ENCODE data around the gene CTNNAL1.
"Not testable (repeated sequence)": the region's sequence is repeated elsewhere in the genome, so short reads cannot be mapped to it uniquely, and the experiment has no call there.

CTNNAL1 gene

GRCh38 chr9:109012876-109013678, at the start of gene CTNNAL1:
TSS of gene CTNNAL1 (minus strand) at chr9:109013499. CDS start at chr9:109013442, 57 bp downstream.
- DNase-seq (ENCODE audit: low read depth in 3 of 3): peak; percentile 60 to 88 (median 63)

- no peak for DNase-seq (ENCODE audit: low read depth in 3 of 3)
Observed at GRCh38 chr9:109062543-109062942, 49.2 kb upstream of the CTNNAL1 start.

GRCh38 chr9:109060191-109060590, 46.9 kb upstream of the CTNNAL1 start:
- DNase-seq (ENCODE audit: low read depth in 3 of 3): no peak

GRCh38 chr9:109053121-109053520, 39.8 kb upstream of the CTNNAL1 start:
- DNase-seq (ENCODE audit: low read depth in 3 of 3): not testable (repeated sequence)

GRCh38 chr9:109052416-109052815, 39.1 kb upstream of the CTNNAL1 start:
- DNase-seq (ENCODE audit: low read depth in 3 of 3): no peak

GRCh38 chr9:109051733-109052132, 38.4 kb upstream of the CTNNAL1 start:
- DNase-seq (ENCODE audit: low read depth in 3 of 3): no peak

- no peak for DNase-seq (ENCODE audit: low read depth in 3 of 3)
Observed at GRCh38 chr9:109050444-109050843, 37.1 kb upstream of the CTNNAL1 start.

- no peak for DNase-seq (ENCODE audit: low read depth in 3 of 3)
Observed at GRCh38 chr9:109048822-109049221, 35.5 kb upstream of the CTNNAL1 start.

- DNase-seq (ENCODE audit: low read depth in 3 of 3): no peak
Observed at GRCh38 chr9:109047259-109047658, 34.0 kb upstream of the CTNNAL1 start.

- DNase-seq (ENCODE audit: low read depth in 3 of 3): no peak
Observed at GRCh38 chr9:109046346-109046745, 33.0 kb upstream of the CTNNAL1 start.

GRCh38 chr9:109043578-109043977, 30.3 kb upstream of the CTNNAL1 start:
- DNase-seq (ENCODE audit: low read depth in 3 of 3): no peak

GRCh38 chr9:109040571-109040970, 27.3 kb upstream of the CTNNAL1 start:
- DNase-seq (ENCODE audit: low read depth in 3 of 3): no peak

- DNase-seq (ENCODE audit: low read depth in 3 of 3): no peak
Observed at GRCh38 chr9:109039539-109039938, 26.2 kb upstream of the CTNNAL1 start.

- DNase-seq (ENCODE audit: low read depth in 3 of 3): no peak
Observed at GRCh38 chr9:109037946-109038715, 24.8 kb upstream of the CTNNAL1 start.

GRCh38 chr9:109036744-109037680, 23.7 kb upstream of the CTNNAL1 start:
- no peak for DNase-seq (ENCODE audit: low read depth in 3 of 3)

- no peak for DNase-seq (ENCODE audit: low read depth in 3 of 3)
Observed at GRCh38 chr9:109035684-109036423, 22.6 kb upstream of the CTNNAL1 start.

- DNase-seq (ENCODE audit: low read depth in 3 of 3): no peak
Observed at GRCh38 chr9:109033941-109034700, 20.8 kb upstream of the CTNNAL1 start.

- DNase-seq (ENCODE audit: low read depth in 3 of 3): no peak
Observed at GRCh38 chr9:109031241-109031640, 17.9 kb upstream of the CTNNAL1 start.

- no peak for DNase-seq (ENCODE audit: low read depth in 3 of 3)
Observed at GRCh38 chr9:109030426-109030825, 17.1 kb upstream of the CTNNAL1 start.

- no peak for DNase-seq (ENCODE audit: low read depth in 3 of 3)
Observed at GRCh38 chr9:109028457-109028856, 15.2 kb upstream of the CTNNAL1 start.
